Effector CD4-positive, alpha-beta T cell (primary cell): ENCODE measurements around the gene TMEM54.
"Not testable (repeated sequence)": the region's sequence is repeated elsewhere in the genome, so short reads cannot be mapped to it uniquely, and the experiment has no call there.

Source experiments
- DNase-seq: peaks from one replicate; pipeline ENCODE4 v3.0.0-alpha.2; 2020

Gene TMEM54

GRCh38 chr1:32918179-32918578 lies 17.0 kb upstream of the TMEM54 start:
- DNase-seq = no peak

GRCh38 chr1:32917521-32917920 lies 16.3 kb upstream of the TMEM54 start:
- no peak for DNase-seq

DNA sequence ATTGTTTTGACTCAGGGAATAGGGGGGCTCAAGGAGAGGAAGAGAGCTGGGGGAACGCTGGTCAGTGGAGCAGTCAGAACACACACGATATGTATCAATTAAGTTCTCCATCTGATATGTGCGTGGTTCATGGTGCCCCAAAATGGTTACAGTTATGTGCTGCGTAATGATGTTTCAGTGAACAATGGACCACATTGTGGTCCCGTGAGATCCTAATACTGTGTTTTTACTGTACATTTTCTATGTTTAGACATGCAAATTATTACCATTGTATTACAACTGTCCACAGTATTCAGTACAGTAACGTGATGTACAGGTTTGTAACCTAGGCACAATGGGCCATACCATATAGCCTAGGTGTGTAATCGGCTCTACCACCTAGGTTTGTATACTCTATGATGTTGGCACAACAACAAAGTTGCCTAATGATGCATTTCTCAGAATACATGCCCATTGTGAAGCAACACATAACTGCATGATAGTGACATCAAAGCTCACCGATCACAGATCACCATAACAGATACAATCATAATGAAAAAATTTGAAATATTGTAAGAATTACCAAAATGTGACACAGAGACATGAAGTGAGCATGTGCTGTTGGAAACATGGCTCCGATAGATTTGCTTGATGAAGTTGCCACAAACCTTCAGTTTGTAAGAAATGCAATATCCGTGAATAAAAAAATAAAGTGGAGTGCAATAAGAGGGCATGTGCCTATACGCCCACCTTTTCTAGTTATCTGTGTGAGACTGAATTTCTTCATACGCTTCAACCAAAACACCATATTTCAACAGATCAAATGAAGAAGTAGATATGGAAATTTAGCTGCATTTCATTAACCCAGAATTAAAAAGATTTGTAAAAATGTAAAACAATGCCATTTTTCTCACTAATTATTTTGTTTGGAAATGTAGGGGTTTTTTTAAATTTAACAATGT lies 14.8 kb upstream of the TMEM54 start:
- DNase-seq = no peak

DNA sequence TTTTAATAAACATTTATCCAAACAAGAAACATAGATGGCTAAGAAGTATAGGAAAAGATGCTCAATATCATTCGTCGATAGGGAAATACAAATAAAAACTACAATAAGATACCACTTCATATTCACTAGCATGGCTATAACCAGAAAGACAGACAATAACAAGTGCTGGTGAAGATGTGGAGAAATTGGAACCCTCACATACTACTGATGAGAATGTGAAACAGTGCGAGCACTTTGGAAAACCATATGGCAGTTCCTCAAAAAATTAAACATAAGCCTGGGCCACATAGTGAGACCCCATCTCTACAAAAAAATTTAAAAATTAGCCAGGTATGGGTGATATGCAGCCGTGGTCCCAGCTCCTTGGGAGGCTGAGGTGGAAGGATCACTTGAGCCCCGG lies 9.1 kb upstream of the TMEM54 start:
- DNase-seq = no peak

- DNase-seq = no peak
Measured at GRCh38 chr1:32907435-32907834, 6.2 kb upstream of the TMEM54 start.

DNA sequence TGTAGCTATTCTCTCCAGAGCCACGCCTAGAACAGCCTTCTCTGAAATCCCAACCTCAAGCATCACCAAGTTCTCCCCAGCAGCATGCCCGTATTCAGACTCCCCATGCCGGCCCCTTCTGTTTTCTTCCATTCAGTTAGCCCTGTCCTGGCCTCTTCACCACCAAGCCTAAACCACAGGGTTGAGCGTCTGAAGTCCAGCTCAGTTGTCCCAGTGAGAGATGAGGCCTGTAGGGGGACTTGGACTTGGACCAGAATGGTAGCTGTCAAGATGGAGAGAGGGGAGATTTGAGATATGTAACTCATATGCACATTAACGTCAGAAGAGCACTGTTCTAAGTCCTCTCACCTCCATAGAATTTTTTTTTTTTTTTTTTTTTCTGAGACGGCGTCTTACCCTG lies 5.5 kb upstream of the TMEM54 start:
- DNase-seq = no peak

DNA sequence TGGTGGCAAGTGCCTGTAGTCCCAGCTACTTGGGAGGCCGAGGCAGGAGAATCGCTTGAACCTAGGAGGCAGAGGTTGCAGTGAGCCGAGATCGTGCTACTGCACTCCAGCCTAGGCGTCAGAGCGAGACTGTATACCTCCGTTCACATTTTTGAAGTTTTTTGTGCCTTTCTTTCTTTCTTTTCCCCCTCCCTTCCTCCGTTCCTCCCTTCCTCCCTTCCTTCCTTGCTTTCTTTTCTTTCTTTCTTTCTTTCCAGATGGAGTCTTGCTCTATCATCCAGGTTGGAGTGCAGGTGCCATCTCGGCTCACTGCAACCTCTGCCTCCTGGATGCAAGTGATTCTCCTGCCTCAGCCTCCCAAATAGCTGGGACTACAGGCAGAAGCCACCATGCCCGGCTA lies 4.4 kb upstream of the TMEM54 start:
- not testable (repeated sequence) for DNase-seq

- DNase-seq = no peak
Measured at GRCh38 chr1:32904797-32905196, 3.6 kb upstream of the TMEM54 start.

- DNase-seq = no peak
Measured at GRCh38 chr1:32903991-32904785, 3.0 kb upstream of the TMEM54 start.

- no peak for DNase-seq
Measured at GRCh38 chr1:32902535-32902920, 1.3 kb upstream of the TMEM54 start.

DNA sequence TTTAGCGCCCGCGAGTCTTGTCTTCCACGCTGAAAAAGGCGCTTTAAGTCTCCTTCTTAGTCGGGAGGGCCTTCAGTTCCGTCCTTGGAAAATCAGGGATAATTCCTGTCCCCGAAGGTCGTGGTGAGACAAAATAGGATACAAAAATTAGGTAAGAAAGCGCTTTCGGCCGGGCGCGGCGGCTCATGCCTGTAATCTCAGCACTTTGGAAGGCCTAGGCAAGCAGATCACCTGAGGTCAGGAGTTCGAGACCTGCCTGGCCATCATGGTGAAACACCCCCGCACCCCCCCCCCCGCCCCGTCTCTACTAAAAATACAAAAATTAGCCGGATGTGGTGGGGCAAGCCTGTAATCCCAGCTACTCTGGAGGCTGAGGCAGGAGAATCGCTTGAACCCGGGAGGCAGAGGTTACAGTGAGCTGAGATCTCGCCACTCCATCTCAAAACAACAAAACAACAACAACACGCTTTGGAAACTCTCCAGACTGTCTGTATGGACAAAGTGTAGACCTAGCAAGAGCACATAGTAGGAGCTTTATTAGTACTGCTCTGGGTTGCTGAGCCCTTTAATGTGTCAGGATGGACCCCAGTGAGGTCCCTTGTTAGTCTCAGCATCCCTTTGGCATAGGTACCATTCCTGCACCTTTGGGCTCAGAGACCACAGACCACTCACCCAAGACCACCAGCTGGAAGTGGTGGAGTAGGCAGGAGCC lies 790 bp upstream of the TMEM54 start:
- no peak for DNase-seq

- DNase-seq = no peak
Measured at GRCh38 chr1:32900371-32900955, 726 bp downstream of the TMEM54 start.

- DNase-seq = no peak
Measured at GRCh38 chr1:32899586-32900296, 1.4 kb downstream of the TMEM54 start.

DNA sequence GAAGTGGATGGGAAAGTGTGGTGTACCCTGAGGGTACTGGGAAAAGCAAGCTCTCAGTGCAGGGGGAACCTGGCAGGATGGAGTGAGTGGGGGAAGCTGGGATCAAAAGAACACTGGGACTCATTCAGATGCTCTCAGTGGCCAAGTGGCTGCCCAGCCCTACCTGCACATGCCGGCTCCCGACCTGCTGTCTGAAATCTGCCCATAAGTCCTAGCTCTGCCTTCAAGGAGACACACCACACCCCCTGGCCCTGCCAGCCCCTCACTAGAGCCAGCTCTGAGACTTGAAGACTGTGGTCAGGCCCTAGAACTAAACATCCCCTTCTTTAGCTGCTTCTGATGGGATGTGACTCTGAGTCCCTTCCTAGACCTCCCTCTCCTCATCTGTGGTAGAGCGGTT lies 2.2 kb downstream of the TMEM54 start:
- DNase-seq = no peak

GRCh38 chr1:32898056-32898455 lies 3.1 kb downstream of the TMEM54 start:
- no peak for DNase-seq

DNA sequence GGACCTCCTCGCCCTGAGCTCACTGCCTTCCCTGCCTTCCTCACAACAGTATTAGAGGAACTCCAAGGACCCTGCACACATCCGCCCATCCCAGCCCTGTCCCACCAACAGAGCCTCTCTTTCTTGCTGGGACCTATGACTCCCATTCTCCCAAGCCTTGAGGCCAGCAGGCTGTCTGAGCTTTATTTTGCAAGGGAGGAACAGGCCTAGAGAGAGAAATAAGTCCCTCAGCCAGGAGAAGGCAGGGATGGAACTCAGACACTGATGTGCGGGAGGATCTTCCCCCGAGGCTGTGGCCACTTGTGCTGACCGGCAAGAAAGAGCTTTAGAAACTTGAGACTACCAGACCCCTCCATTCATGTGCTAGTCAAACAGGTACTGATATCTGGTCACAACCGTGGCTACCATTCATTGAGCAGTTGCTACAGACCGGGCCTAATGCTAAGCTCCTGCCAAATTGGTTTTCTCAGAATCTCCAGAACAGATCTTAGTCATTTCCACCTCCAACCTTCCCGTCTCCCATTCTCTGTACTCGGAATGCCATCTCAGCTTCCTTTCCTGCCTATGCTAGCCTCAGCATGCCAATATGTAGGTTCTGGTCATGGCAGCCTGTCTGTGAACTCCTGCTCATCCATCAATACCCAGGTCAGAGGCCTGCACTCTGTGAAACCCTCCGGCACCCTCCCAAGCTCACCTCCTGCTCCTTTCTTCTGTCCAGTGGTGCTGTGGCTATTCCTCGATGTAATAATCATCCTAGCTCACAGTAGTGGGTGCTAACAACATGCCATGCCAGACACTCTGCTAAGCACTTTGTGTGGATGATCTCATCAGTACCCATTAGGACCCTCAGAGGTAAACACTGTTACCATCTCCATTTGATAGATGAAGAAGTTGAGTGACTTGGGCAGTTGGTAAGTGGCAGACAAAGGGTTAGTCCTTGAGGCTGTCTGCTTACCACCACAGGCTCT lies 3.8 kb downstream of the TMEM54 start:
- DNase-seq = no peak

- no peak for DNase-seq
Measured at GRCh38 chr1:32896451-32896850, 4.7 kb downstream of the TMEM54 start.

GRCh38 chr1:32895325-32896215 lies 5.6 kb downstream of the TMEM54 start:
- no peak for DNase-seq

DNA sequence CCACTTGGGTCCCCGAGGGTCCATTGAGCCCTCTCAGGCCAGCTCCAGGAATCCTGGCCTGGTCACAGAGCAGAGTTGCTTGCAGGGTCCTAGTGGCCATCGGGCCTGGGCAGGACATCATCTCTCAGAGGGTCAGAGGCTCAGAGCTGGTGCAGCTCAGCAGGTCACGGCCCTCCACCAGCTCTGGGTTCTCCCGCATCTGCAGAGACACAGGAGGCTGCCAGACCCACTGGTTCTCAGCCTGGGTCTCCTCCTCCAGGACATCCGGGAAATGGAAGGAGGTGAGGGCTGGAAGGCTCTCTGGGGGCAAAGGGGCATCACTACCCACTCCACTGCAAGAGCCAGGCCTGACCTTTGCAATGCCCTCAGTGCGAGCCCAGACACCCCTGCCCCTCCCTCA lies 6.5 kb downstream of the TMEM54 start:
- DNase-seq = no peak

DNA sequence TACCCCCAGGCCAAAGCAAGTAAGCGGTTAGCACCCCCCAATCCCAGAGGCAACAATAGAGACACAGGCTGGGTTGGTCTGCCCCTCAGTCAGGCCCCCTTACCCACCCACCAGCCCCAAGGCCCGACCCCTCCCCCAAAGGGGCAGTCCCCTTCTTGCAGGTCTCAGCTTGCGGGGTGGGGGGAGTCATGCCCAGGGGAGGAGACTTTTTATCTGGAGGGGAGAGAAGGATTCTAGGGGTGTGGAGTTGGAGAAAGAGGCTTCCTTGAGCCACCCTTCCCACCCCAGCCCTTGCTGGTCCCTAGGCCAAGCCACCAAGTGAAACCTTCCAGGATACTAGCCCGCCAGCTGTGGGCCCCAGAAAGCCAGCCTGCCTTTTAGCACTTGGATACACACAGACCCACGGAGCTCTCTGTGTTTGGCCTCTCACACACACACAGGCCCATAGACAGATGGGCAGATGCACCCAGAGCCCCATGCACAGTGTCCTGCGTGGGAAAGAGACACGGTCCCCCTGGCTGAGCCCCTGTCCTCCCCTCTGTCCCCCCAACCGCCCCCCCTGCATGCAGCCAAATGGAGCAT lies 7.1 kb downstream of the TMEM54 start:
- DNase-seq = no peak
